H1 (cell line): ENCODE data around the gene CITED1. TPM values are rescaled to one million over a fixed set of nuclear protein-coding genes. Genes with fewer than 3 reads are reported as not detected.

Source experiments
- SIN3A ChIP-seq, 2 experiments: IDR thresholded peaks in 1 of 2; conservative IDR thresholded peaks in 1 of 2; 2 replicates each; pipeline ENCODE4 v1.6.1; 2011 to 2012; ENCODE audit warnings: low read length in 2 of 2, improper control_type of control experiment in 1 of 2, low read depth in 1 of 2, mild to moderate bottlenecking in 1 of 2
- polyA plus RNA-seq, 7 experiments: library from polyadenylated mRNA; depleted of rRNA in 3 of 7; stranded (reverse) in 5 of 7; unstranded in 2 of 7; fragments of >200 nt in 5 of 7; fragments of 200-250 nt in 2 of 7; gene quantifications; 1 replicate in 5 of 7; 2 replicates in 1 of 7; 4 replicates in 1 of 7; pipeline versions ENCODE4 v1.2.1 to v1.2.3, GENCODE V29; 2011 to 2013; ENCODE audit warnings: missing spikeins in 2 of 7, mixed read lengths in 2 of 7
- small RNA-seq: library from polyadenylated mRNA; stranded (forward); fragments of <200 nt; extraction: miRNeasy Mini kit (QIAGEN cat#:217004); gene quantifications from one replicate; pipeline ENCODE3, GENCODE V24; 2013; ENCODE audit not compliant: insufficient read depth
- total RNA-seq: library from RNA; stranded (reverse); fragmentation: NEBNext Ultra II Directional; extraction: Animal tissue kit (Norgen Biotek cat#: 25700); gene quantifications from 2 replicates; pipeline ENCODE4 v1.2.1, GENCODE V29; 2021

CITED1 gene
- total and polyA plus RNA-seq, 2 of the 8 experiments (the other 6 are each of a cell fraction or from before 2014, with no cell fraction given) = 1.2 to 2.4 TPM

- no peak for TF ChIP-seq SIN3A (conservative IDR thresholded peaks at IDR 0.05 in 1 of 2, IDR thresholded peaks at IDR 0.05 in 1 of 2; ENCODE audit: low read depth in 1 of 2, low read length in 2 of 2)
- TF ChIP-seq, all 59 proteins: peak for 0
These were observed 52.0 kb downstream of the CITED1 start (continued) for GRCh38 chrX:72253686-72254085.

Small RNAs within 50 kb of the gene (small RNA-seq; reads per million reads assigned to genes)
- not detected for gene RF00019

Other genes starting within 250 kb of the CITED1 start
- gene RTL5, start 174.0 kb downstream of the CITED1 start, total RNA-seq = 1.9 TPM in 2 replicates
- 0.57 and 0.96 TPM in 2 replicates for gene RTL5, start 174.0 kb downstream of the CITED1 start, polyA plus RNA-seq (2011; rRNA removed)
- 9.4 and 11.7 TPM in 2 replicates for gene PIN4, start 124.2 kb downstream of the CITED1 start, total RNA-seq
- 2.6 and 4.8 TPM in 2 replicates for gene PIN4, start 124.2 kb downstream of the CITED1 start, polyA plus RNA-seq (2011; rRNA removed)
- gene ERCC6L, start 66.9 kb downstream of the CITED1 start, total RNA-seq = 23.9 and 24.7 TPM in 2 replicates
- gene ERCC6L, start 66.9 kb downstream of the CITED1 start, polyA plus RNA-seq (2011; rRNA removed) = 2.0 and 4.0 TPM in 2 replicates
- gene RPS4X, start 28.7 kb downstream of the CITED1 start, total RNA-seq = 990 and 1,017 TPM in 2 replicates
- 767 and 1,330 TPM in 2 replicates for gene RPS4X, start 28.7 kb downstream of the CITED1 start, polyA plus RNA-seq (2011; rRNA removed)